ENCODE results near the gene MARS1. TPM values are rescaled to one million over a fixed set of nuclear protein-coding genes. Genes with fewer than 3 reads are reported as not detected.

MARS1 gene
- total RNA-seq, 4 donors from 2014 or later, result 37.7 to 81.1 (median 42.0) TPM

- in situ Hi-C loops (cut with MboI; ENCODE audit: low sequenced_read_pairs in 4 of 4), result no loop called here
- no peak for TF ChIP-seq CTCF (IDR thresholded peaks at IDR 0.05 in 4 of 5, conservative IDR thresholded peaks at IDR 0.05 in 1 of 5)
- TF ChIP-seq POLR2A (IDR thresholded peaks at IDR 0.05), result no peak
- DNase-seq (no peak), ATAC-seq (no peak)
- no peak overlapping the region for H3K4me3 ChIP-seq
- intact Hi-C loops (cut with DNase I; ENCODE audit: low total_unique reads), result no loop called here
- no peaks in the 10 kb centered on the region for H3K9me3 ChIP-seq
- H3K36me3 ChIP-seq, result no peaks in the 10 kb centered on the region
- peaks cover 9 to 19% of the 10 kb centered on the region in 2 donors for H3K4me1 ChIP-seq
- peaks cover 8 to 13% (median 12%) of the 10 kb centered on the region in 3 donors for H3K27me3 ChIP-seq
- H3K27ac ChIP-seq, result no peak overlapping the region
These were observed 21.9 kb upstream of the MARS1 start for GRCh38 chr12:57465747-57466505.

- intact Hi-C loops (cut with DNase I; ENCODE audit: low total_unique reads), result no loop called here
- TF ChIP-seq POLR2A (IDR thresholded peaks at IDR 0.05) (no peak), CTCF (IDR thresholded peaks at IDR 0.05 in 4 of 5, conservative IDR thresholded peaks at IDR 0.05 in 1 of 5) (no peak)
These were observed 20.5 kb upstream of the MARS1 start for GRCh38 chr12:57467212-57467874.

GRCh38 chr12:57467915-57468314, 20.0 kb upstream of the MARS1 start:
- intact Hi-C loops (cut with DNase I; ENCODE audit: low total_unique reads) (no loop called here), in situ Hi-C loops (cut with MboI; ENCODE audit: low sequenced_read_pairs in 4 of 4) (no loop called here)
- TF ChIP-seq POLR2A (IDR thresholded peaks at IDR 0.05) (no peak), CTCF (IDR thresholded peaks at IDR 0.05 in 4 of 5, conservative IDR thresholded peaks at IDR 0.05 in 1 of 5) (no peak)
- Histone ChIP-seq H3K9me3 (no peaks in the 10 kb centered on the region), H3K4me3 (no peak overlapping the region), H3K36me3 (no peaks in the 10 kb centered on the region), H3K27me3 (peaks cover 0 to 11% (median 9%) of the 10 kb centered on the region in 3 donors), H3K4me1 (peaks cover 0 to under 1% of the 10 kb centered on the region in 2 donors), H3K27ac (no peak overlapping the region)
- ATAC-seq (no peak), DNase-seq (no peak)

More at GRCh38 chr12:57467212-57467874, 20.5 kb upstream of the MARS1 start:
- Histone ChIP-seq H3K4me3 (no peak overlapping the region), H3K9me3 (no peaks in the 10 kb centered on the region), H3K4me1 (peaks cover 3 to 6% of the 10 kb centered on the region in 2 donors), H3K27me3 (peaks cover 0 to 9% (median 8%) of the 10 kb centered on the region in 3 donors), H3K36me3 (no peaks in the 10 kb centered on the region), H3K27ac (no peak overlapping the region)
- DNase-seq, result no peak
- no peak for ATAC-seq
- in situ Hi-C loops (cut with MboI; ENCODE audit: low sequenced_read_pairs in 4 of 4), result no loop called here

GRCh38 chr12:57469296-57470164, 18.3 kb upstream of the MARS1 start:
- in situ Hi-C loops (cut with MboI; ENCODE audit: low sequenced_read_pairs in 4 of 4) (no loop called here), intact Hi-C loops (cut with DNase I; ENCODE audit: low total_unique reads) (no loop called here)
- no peak for ATAC-seq
- DNase-seq, result no peak
- TF ChIP-seq POLR2A (IDR thresholded peaks at IDR 0.05) (no peak), CTCF (IDR thresholded peaks at IDR 0.05 in 4 of 5, conservative IDR thresholded peaks at IDR 0.05 in 1 of 5) (no peak)
- Histone ChIP-seq H3K4me3 (no peak overlapping the region), H3K4me1 (no peaks in the 10 kb centered on the region), H3K27me3 (peaks cover 12 to 23% (median 20%) of the 10 kb centered on the region in 3 donors), H3K27ac (no peak overlapping the region), H3K9me3 (no peaks in the 10 kb centered on the region), H3K36me3 (no peaks in the 10 kb centered on the region)

All from gastrocnemius medialis (tissue), 4 donors.